ENCODE measurements around the gene WDR81.
"Not testable (repeated sequence)": the region's sequence is repeated elsewhere in the genome, so short reads cannot be mapped to it uniquely, and the experiment has no call there.

Gene WDR81

GRCh38 chr17:1713878-1714426, 10.6 kb upstream of the WDR81 start:
- DNase-seq, result no peak

DNA sequence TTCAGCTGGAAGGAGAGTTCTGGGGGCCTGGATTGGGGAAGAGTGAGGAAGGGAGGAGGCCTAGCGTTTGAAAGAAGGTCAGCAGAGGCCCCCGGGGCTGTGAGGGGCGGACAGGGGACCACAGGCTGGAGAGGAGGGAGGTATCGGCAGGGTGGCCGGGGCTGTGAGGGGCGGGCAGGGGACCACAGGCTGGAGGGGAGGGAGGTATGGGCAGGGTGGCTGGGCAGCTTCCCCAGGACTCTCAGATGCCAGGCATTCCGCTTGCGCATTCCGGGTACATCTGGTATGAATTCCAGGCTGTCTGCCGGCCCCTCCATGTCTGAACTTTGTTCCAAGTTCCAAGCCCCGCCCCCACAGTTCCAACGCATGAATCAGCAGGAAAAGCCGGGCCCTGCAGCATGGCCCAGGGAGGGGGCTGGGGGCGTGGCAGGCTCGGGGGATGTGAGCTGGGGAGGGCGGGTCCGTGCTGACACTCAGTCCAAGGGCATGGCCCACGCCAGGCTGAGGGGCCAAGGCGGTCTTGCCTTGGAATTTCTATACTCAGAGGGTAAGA, 10.0 kb upstream of the WDR81 start:
- DNase-seq, result no peak

DNA sequence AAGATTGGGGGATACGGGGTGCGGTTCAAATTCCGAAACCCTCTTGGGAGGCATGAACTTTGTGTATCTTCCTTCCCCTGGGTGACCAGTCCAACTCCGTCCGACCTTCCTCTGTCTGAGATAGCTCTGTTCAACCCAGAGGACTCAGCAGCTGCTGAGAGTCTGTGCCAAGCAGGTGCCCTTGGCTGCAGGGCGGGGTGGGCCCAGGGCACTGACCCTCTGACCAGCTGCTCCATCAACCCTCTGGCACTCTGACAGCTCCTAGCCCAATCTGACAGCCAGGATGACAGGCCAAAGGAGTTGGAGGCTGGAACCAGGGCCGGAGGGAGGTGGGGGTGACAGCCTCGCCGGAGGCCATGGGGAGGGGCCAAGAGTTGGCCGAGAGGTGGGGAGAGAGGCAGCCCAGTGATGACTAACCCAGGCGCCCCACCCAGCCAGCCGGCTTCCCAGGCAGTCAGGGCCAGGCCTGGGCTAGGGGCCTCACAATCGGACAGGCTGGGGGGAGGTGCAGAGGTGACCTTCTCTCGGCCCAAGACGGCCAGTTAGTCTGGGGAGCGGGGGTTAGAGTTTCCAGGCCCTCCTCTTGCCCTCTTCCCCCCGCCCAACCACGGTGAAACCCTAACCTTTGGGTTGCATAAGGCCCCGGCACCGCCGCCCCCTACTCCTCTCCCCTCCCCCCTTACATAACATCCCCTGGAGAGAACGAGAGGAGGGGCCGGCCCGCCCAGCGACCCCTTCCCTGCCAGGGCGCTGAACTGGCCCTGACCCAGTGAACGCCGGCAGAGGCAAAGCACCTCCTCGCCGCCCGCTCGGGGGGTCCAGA, 9.3 kb upstream of the WDR81 start:
- no peak for DNase-seq

DNA sequence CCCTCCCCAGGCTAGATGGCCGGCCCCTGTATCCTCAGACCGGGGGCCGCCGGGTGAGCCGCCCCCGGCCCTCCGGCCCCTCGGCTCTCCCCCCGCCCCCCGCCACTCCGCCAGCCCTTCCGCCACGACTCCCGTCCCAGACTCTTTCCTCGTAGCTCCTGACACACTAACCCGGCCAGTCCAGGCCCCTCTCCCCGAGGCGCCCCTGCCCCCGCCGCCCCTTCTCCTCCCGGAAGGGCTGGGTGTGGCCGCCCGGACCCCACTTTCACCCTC, 8.8 kb upstream of the WDR81 start:
- DNase-seq, result no peak

DNA sequence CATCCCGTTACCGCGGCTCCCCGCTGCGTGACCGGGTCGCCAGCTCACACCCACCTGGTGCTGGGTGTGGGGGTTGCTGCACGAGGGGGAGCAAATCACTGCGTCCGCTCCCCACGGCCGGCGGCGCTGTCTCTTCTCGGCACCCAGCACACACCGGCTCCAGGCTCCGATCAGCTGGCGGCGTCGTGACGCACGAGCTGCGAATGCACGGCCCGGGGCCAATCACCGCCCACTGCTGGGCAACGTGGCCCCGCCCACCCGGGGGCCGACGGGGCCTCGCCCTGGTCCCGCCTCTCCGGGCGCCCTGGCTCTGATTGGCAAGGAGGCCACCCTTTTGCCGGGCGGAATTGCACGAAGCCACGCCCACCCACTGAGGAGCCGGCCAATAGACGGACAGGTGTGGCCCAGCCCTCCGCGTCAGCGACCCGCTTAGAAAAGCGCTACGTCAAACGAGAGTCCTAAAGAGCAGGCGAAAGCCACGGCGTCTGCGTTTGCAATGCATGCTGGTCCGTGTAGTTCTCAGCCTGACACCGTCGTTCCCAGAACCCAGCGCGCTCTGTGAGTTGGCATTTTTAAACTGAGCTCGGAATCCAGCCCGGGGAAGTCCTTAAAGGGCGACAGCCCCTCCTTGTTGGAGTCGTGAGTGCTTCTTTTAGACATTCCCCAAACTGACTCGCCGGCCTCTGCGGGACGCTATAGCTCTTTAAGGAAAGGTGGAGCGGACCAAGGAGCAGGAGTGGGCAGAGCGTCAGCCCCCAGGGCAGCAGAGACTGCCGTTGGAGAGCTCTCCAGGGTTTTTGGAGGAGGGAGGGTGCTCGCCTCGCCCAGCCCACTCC, 8.2 kb upstream of the WDR81 start:
- peak; percentile 98 for DNase-seq

- DNase-seq, result peak; percentile 90
These were observed 7.4 kb upstream of the WDR81 start for GRCh38 chr17:1716912-1717695.

DNA sequence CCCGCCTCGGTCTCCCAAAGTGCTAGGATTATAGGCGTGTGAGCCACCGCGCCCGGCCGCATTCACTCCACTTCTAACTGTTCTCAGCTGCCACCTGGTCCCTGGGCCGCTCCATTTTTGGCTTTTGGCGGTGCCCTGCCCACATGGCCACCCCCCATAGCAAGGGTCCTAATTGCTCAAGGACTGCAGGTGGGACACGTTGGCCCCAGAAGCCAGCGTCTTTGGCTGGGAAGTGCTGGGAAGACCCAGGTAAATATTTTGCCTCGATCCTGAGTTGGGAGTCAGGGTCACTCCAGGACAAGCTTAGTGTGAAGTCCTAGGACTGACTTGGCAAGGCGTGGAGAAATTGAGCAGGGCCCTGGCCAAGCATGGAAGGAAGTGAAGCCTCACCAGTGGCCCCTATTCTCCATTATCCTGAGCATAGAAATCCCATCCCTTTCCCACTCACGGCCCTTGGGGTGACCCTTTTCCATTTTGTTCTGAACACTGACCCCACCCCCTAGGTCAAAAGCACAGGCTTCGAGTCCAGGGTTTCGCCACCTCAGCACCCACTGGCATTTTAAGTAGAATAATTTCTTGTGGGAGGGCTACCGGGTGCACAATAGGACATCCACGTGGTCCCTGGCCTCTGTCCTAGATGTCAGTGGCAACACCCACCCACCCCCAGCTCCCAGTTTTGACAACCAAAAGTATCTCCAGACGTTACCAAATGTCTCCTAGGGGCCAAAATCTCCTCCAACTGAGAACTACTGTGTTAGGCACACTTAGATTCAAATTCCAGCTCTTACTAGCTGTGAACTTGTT, 5.9 kb upstream of the WDR81 start:
- no peak for DNase-seq

- no peak for DNase-seq
These were observed 3.6 kb upstream of the WDR81 start for GRCh38 chr17:1720856-1721386.

GRCh38 chr17:1722022-1722421, 2.5 kb upstream of the WDR81 start:
- not testable (repeated sequence) for DNase-seq

- no peak for DNase-seq
These were observed 551 bp downstream of the WDR81 start for GRCh38 chr17:1724869-1725641.

DNA sequence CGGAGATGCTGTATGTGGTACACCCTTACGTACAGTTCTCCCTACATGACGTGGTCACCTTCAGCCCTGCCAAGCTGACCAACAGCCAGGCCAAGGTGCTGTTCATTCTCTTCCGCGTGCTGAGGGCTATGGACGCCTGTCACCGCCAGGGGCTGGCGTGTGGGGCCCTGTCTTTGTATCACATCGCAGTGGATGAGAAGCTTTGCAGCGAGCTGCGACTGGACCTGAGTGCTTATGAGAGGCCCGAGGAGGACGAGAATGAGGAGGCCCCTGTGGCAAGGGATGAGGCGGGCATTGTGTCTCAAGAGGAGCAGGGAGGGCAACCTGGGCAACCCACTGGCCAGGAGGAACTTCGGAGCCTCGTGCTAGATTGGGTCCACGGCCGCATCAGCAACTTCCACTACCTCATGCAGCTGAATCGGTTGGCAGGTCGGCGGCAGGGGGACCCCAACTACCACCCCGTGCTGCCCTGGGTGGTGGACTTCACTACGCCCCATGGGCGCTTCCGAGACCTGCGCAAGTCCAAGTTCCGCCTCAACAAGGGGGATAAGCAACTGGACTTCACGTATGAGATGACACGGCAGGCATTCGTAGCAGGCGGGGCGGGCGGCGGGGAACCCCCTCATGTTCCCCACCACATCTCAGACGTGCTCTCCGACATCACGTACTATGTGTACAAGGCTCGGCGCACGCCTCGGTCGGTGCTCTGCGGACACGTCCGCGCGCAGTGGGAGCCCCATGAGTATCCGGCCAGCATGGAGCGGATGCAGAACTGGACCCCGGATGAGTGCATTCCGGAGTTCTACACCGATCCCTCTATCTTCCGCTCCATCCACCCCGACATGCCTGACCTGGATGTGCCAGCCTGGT, 1.4 kb downstream of the WDR81 start:
- no peak for DNase-seq

- no peak for DNase-seq
These were observed 2.2 kb downstream of the WDR81 start for GRCh38 chr17:1726626-1727257.

- no peak for DNase-seq
These were observed 2.8 kb downstream of the WDR81 start for GRCh38 chr17:1727258-1727789.

DNA sequence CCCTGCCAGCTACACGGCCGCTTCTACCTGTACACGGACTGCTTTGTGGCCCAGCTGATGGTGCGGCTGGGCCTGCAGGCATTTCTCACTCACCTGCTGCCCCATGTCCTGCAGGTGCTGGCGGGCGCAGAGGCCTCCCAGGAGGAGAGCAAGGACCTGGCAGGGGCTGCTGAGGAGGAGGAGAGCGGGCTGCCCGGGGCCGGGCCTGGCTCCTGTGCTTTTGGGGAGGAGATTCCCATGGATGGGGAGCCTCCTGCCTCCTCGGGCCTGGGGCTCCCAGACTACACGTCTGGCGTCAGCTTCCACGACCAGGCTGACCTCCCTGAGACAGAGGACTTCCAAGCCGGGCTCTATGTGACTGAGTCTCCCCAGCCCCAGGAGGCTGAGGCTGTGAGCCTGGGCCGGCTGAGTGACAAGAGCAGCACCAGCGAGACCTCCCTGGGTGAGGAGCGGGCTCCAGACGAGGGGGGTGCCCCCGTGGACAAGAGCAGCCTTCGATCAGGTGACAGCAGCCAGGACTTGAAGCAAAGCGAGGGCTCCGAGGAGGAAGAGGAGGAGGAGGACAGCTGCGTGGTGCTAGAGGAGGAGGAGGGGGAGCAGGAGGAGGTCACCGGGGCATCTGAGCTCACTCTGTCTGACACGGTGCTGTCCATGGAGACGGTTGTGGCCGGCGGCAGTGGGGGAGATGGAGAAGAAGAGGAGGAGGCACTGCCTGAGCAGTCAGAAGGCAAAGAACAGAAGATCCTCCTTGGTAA, 3.5 kb downstream of the WDR81 start:
- DNase-seq, result no peak

GRCh38 chr17:1729966-1730325, 5.4 kb downstream of the WDR81 start:
- DNase-seq, result no peak

GRCh38 chr17:1730326-1731193, 6.1 kb downstream of the WDR81 start:
- no peak for DNase-seq

DNA sequence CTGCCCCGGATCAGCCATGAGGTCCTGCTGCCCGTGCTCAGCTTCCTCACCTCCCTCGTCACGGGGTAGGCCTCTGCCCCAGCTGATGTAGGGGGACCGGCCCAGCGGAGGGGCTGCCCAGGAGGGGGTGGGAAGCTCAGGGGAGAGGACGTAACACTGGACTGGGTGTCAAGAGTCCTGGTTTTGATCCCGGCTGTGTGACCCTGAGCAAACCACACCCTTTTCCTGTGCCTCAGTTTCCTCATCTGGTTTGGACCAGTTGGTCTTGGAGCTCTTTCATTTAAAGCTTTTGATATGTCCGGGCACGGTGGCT, 6.6 kb downstream of the WDR81 start:
- no peak for DNase-seq
